NCI-H1930 (cell line): ENCODE results near the gene ITM2C.

ENCODE experiments used
- DNase-seq, 2 experiments: peaks; one replicate each; lab custom pipeline; 2025; lab: John Stamatoyannopoulos, UW

Gene ITM2C, protein sequence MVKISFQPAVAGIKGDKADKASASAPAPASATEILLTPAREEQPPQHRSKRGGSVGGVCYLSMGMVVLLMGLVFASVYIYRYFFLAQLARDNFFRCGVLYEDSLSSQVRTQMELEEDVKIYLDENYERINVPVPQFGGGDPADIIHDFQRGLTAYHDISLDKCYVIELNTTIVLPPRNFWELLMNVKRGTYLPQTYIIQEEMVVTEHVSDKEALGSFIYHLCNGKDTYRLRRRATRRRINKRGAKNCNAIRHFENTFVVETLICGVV

GRCh38 chr2:230864605-230865306 is at the start of gene ITM2C:
TSS of gene ITM2C (plus strand) at chr2:230864942. CDS start at chr2:230865026, 84 bp downstream.
- peak; percentile 66 to 84 for DNase-seq

GRCh38 chr2:230815088-230815487 is 49.7 kb upstream of the ITM2C start:
- no peak for DNase-seq

DNA sequence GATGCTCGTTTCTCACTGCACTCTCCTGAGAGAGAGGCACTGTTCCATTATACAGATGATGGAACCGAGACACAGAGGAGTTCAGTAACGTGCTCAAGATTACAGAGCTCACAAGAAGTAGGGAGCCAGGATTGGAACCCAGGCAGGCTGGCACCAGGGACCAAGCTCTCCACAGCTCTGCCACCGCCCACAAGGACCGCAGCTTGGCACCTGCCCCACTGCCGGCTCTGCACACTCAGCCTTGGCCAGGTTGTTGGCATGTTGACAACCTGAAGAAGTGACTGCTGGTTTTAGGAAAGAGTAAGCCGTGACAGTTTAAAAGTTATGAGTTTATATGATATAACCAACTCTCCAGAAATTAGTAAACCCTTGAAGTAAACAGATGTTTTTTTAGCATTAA is 48.0 kb upstream of the ITM2C start:
- DNase-seq, result no peak

- DNase-seq, result no peak
Observed at GRCh38 chr2:230819433-230819832, 45.3 kb upstream of the ITM2C start.

DNA sequence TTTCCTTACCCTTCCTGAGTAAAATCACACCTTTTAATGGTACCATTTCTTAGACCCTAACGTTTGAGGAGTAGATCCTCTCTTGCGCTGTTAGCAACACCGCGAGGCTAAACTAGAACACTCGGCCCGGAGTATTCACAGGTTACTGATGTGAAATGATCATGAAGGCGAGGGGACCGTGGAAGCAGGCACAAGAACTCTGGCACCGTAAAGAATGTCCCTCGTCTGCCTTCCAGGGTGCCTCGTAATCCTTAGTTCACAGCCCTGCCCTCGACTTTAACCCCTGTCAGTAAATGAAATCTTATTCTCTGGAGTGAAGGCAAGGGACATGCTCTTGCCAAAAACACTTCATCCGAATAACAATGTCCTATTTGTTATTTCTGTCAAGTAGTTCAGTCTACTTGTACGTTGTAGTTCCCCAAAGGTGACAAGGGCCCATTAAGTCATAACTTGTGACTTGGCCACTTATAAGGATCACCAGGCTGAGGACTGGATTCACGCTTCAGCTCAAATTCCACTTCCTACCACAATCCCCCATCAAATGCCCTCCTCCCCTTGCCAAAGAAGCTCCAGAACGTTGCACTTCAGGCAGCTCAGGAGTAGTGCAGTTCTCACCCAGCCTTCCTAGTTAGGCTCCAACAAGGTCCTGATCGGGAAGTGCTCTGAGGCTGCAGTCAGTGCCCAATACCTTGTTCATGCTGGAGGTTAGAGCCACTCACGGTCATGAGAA is 43.3 kb upstream of the ITM2C start:
- no peak for DNase-seq

- DNase-seq, result no peak
Observed at GRCh38 chr2:230821991-230822520, 42.7 kb upstream of the ITM2C start.

DNA sequence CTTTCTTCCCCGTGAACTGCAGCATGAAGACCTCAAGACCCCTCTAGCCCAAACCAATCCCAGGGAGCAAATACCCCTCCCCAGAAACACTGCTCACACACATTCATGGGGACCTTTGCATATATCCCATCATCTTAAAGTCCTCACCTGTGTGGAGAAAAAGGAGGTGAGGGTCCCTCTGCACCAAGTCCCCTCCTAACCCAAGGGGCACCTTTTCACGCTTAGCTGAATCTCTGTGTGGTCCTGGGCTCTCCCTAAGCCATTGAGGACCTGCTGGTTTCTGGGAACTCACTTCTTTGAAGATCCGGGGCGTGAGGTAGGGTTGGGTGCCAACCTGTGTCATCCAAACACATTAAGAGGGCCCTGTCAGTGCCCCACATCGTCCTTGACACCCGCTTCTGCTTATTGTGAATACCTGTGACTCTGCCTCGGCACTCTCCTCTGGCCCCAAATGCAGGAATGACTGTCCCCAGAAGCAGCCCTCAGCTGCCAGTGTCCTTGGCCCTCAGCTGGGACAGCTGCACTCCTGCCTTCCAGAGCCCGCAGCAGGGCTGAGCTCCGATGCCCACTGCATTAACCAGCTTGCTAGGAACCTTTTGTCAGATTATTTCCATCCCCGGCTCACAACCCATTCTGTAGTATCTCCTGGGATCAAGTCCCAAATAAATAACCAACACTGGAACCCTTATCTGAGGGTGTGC is 41.3 kb upstream of the ITM2C start:
- DNase-seq, result no peak

GRCh38 chr2:230824406-230824978 is 40.2 kb upstream of the ITM2C start:
- DNase-seq, result peak; percentile 43 to 81

DNA sequence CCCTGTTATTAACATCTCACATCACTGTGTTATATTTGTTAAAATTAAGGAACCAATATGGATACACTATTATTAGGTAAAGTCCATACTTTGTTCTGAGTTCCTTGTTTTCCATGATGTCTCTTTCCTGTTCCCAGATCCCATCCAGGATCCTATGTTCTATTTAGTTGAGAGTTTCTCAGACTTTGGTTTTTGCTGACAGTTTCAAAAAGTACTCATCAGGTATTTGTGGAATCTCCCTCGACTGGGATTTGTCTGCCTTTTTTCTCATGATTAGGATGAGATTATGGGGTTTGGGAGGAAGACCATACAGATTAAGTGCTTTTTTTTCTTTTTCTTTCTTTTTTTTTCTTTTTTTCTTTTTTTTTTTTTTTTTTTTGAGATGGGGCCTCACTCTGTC is 39.4 kb upstream of the ITM2C start:
- DNase-seq, result no peak

- no peak for DNase-seq
Observed at GRCh38 chr2:230827774-230828271, 36.9 kb upstream of the ITM2C start.

DNA sequence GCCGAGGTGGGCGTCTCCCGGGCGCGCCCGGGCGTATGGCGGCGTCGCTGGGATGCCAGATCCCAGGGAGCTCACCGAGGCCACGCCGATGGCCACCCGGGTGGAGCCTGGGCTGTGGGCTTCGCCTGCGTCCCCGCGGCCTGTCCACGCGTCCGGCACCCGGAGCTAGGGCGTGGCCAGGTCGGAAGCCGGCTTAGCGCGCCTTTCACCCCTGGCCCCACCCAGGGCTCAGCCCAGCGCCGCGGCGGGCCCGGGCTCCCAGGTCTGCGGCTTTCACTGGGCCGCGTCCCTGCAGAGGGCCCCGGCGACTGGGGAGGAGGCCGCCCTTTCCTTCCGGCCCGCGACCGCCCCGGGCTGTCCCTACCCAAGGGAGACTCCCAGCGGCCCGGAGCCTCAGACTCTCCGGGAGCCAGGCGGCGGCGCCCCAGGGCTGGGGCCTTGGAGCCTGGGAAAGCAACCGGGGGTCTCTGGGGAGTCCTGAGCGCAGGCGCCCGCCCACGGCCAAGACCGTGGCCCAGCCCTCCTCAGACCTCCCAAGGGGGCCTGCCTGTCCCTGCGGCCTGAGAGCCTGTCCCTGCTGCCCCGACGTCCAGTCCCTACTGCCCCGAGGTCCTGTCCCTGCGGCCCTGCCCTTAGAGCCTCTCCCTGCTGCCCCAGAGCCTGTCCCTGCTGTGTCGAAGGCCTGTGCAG is 36.3 kb upstream of the ITM2C start:
- DNase-seq, result peak; percentile 24 to 39

DNA sequence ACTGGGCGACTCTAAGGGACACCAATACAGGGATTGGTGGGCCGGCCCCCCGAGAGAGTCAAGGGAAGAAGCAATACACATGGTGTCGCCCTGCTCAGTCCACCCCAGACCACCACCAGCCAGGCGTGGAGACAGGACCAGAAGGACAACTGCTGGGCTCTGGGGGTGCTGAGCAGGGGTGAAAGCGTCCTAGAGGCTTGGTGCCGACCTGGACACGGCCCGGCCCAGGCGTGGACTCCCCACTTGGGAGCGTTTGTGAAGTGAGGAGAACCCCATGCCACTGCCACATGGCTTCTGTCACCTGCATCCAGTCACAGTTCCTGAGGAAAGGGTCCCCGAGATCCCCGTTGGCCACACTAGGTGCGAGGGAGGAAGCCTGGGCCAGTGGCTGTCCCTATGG is 35.4 kb upstream of the ITM2C start:
- DNase-seq, result no peak

DNA sequence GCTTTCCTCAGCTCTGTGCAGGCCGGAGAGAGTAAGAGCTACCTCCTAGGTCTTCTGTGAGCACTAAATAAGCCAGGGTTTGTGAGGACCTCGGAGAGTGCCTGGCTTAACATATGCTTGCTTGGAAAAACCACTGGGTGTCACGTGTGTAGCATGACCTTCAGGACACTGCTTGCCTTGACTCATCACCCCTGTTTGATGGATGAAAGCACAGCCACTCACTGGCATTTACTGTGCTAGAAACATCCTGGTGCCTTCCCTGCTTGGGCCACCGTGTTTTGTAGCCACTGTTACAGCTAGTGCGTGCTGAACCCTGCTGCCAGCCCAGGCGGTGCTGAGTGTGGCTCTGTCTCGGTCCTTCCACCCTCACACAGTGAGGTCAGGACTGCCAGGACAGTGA is 34.8 kb upstream of the ITM2C start:
- DNase-seq, result no peak

- DNase-seq, result no peak
Observed at GRCh38 chr2:230830428-230830827, 34.3 kb upstream of the ITM2C start.

DNA sequence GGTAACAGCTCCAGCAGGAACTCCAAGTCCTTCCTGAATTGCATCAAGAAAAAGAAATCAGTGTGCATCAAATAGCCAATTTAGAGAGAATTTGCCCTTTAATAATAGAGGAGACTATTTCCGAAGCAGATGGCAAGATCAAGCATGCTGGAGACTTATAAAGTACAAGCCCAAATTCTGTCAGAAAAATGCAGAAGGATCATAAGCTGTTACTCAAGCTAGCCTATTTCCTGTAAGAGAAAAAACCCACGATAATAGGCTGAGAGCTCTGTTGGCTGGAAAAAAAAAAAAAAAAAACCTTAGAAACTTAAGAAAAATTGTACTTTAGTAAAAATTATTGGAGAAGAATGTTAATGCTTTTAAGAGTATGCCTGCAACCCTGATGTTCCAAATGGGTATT is 24.4 kb upstream of the ITM2C start:
- no peak for DNase-seq

DNA sequence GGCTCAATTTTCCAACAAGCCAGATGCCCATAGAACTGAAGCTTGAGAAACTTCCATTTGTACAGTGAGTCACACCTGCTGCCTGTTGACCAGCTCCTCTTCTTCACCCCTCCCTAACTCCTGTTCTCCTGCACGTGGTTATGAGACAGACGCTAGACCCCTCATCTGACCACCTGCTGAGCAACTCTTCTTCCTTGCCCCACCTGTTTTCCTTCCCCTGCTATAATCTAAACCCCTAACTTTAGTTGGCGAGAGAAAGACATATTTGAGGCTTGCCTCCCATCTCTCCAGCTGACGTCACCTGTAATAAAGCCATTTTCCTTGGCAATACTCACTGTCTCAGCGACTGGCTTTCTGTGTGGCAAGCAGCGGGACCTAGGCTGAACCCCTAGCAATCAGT is 22.3 kb upstream of the ITM2C start:
- no peak for DNase-seq

DNA sequence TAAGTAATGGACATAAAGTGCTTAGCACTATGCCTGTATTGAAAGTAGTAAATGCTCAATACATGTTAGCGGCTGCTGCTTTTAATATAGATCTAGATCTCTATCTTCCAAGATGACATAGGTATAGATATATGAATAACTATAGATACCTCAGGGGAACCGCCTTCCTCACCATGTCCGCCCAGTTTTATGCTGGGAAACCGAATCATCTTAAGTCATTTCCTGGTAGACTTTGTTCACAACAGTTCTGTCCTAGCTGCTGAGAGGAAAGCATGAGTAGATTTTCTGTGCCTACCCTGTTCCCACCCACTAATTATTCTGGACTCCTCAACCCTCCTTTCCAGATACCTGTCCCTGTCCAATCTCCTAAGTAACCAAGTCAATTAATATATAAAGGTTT is 21.6 kb upstream of the ITM2C start:
- no peak for DNase-seq

DNA sequence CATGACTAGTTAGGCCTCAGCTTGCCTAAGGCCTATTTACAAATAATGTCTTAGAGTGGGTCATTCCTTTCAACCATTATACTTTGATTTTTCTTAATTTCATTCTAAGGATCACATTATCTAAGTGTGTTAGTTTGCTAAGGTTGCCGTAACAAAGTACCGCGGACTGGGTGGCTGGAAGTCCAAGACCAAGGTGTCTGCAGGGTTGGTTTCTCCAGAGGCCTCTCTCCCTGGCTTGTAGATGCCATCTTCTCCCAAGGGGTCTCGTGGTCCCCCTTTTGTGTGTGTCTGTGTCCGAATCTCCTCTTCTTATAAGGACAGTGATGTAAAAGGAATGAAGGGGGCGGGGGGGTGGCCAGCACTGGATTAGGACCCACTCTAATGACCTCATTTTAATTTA is 18.4 kb upstream of the ITM2C start:
- DNase-seq, result no peak

- peak in 1 of 2 experiments; percentile 46 for DNase-seq
Observed at GRCh38 chr2:230847883-230848388, 16.8 kb upstream of the ITM2C start.

- DNase-seq, result no peak
Observed at GRCh38 chr2:230849633-230850357, 14.9 kb upstream of the ITM2C start.
